Measurements from ENCODE around the gene NR1H2.

Gene NR1H2

DNA sequence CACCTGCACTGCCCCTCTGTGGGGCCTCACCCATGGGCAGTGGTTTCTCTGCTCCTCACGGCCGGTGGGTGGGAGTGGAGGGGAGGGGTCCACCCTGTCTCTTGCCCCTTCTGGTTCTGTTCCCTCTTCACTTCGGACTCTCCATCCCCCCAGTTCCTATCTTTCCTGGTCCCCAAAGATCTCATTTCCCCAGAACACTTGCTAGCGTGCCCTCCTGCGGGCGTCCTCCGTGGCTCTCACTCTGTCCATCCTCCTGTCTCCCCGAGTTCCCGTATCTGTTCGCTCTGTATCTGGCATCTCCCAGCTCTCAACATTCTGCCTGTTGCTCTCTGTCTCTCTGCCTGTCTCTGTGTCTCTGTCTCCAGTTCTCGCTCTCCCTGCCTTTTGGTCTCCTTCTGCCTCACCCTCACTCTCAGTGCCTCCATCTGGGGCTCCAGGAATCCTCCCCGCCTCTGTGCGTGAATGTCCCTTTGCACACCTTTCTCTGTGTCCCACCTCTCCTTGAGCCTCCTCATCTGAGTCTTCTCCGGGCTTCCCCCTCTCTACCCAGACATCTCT lies 42.8 kb downstream of the NR1H2 start:
- H3K4me3 ChIP-seq (ENCODE audit: low read length) = no peak overlapping the region
- TF ChIP-seq, protein P1, sequence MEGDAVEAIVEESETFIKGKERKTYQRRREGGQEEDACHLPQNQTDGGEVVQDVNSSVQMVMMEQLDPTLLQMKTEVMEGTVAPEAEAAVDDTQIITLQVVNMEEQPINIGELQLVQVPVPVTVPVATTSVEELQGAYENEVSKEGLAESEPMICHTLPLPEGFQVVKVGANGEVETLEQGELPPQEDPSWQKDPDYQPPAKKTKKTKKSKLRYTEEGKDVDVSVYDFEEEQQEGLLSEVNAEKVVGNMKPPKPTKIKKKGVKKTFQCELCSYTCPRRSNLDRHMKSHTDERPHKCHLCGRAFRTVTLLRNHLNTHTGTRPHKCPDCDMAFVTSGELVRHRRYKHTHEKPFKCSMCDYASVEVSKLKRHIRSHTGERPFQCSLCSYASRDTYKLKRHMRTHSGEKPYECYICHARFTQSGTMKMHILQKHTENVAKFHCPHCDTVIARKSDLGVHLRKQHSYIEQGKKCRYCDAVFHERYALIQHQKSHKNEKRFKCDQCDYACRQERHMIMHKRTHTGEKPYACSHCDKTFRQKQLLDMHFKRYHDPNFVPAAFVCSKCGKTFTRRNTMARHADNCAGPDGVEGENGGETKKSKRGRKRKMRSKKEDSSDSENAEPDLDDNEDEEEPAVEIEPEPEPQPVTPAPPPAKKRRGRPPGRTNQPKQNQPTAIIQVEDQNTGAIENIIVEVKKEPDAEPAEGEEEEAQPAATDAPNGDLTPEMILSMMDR (conservative IDR thresholded peaks at IDR 0.05; ENCODE audit: low read length) = no peak
- no peak for DNase-seq (ENCODE audit: low read depth)

DNA sequence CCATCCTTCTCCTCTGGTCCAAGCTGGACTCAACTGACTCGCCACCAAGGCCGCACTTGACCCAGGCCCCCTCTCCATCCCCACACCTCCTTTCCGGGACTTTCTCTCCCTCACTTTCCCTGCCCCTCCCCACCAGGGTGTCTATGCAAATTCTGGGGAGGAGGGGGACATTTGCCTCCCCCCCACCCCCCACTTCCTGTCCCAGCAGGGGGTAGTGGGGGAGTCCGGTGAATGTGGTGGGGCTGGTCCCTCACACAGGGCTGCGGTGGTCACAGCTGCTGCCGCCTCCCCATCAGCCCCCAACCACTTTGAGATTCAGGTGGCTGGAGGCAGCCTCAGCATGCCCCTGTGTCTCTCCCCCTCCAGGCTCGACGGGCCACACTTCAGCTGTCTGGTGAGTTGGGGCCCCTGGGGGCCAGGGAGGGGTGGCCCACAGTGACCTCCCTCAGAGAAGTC lies 43.4 kb downstream of the NR1H2 start:
- H3K4me3 ChIP-seq (ENCODE audit: low read length) = no peak overlapping the region
- DNase-seq (ENCODE audit: low read depth) = no peak
- TF ChIP-seq, protein P1 (conservative IDR thresholded peaks at IDR 0.05; ENCODE audit: low read length) = no peak

- no peak for DNase-seq (ENCODE audit: low read depth)
- TF ChIP-seq, protein P1 (conservative IDR thresholded peaks at IDR 0.05; ENCODE audit: low read length) = no peak
- H3K4me3 ChIP-seq (ENCODE audit: low read length) = no peak overlapping the region
Measured at GRCh38 chr19:50420127-50420526, 43.9 kb downstream of the NR1H2 start.

DNA sequence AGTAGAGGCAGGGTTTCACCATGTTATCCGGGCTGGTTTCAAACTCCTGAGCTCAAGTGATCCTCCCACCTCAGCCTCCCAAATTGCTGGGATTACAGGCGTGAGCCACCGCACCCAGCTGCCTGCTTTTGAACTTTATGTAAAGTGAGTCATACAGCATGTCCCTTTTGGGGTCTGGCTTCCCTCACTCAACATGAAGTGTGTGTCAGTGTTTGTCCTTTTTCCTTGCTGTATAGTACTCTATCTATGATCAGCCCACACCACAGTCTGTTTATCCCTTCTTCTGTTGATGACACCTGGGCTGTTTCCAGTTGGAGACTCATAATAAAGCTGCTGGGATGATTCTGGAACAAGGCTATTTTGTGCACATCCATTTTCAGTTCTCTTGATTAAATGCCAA lies 44.6 kb downstream of the NR1H2 start:
- TF ChIP-seq, protein P1 (conservative IDR thresholded peaks at IDR 0.05; ENCODE audit: low read length) = no peak
- DNase-seq (ENCODE audit: low read depth) = no peak
- no peak overlapping the region for H3K4me3 ChIP-seq (ENCODE audit: low read length)

GRCh38 chr19:50422397-50423278 lies 46.4 kb downstream of the NR1H2 start:
- H3K4me3 ChIP-seq (ENCODE audit: low read length) = no peak overlapping the region
- DNase-seq (ENCODE audit: low read depth) = no peak
- TF ChIP-seq, protein P1 (conservative IDR thresholded peaks at IDR 0.05; ENCODE audit: low read length) = no peak

- H3K4me3 ChIP-seq (ENCODE audit: low read length) = no peak overlapping the region
- no peak for DNase-seq (ENCODE audit: low read depth)
- TF ChIP-seq, protein P1 (conservative IDR thresholded peaks at IDR 0.05; ENCODE audit: low read length) = no peak
Measured at GRCh38 chr19:50423279-50424113, 47.2 kb downstream of the NR1H2 start.

Data from AG10803 (cell line).